ENCODE measurements around the gene FOXD4L1. TPM values are rescaled to one million over a fixed set of nuclear protein-coding genes. Genes with fewer than 3 reads are reported as not detected.
"Not testable (repeated sequence)": the region's sequence is repeated elsewhere in the genome, so short reads cannot be mapped to it uniquely, and the experiment has no call there.

Gene FOXD4L1
- total and polyA plus RNA-seq, 9 of the 15 experiments (the other 6 are each of a cell fraction or from before 2014, with no cell fraction given): 0.06 to 0.47 (median 0.22) TPM; not detected in 2

- Histone ChIP-seq H3K4me3 (peak overlapping the region; percentile 50), H3K4me1 (replicated peaks in 1 of 2; ENCODE audit: control insufficient read depth in 2 of 2, insufficient read depth in 2 of 2, low read length in 2 of 2) (peaks cover 0 to 11% of the 10 kb centered on the region in 2 experiments; a peak in 2 of 5 replicates), H3K9ac (ENCODE audit: insufficient read depth in 1 of 2, low read depth in 2 of 2, low read length in 2 of 2) (peak overlapping the region; percentile 66 to 94), H2AFZ (ENCODE audit: low read depth, low read length) (peak overlapping the region; percentile 86), H3K27ac (ENCODE audit: extremely low read depth, low read depth, low read length) (peak overlapping the region; percentile 68), H3K4me2 (ENCODE audit: insufficient read depth, low read length) (peak overlapping the region; percentile 74)
- in situ Hi-C loops (cut with MboI); intact Hi-C loops (cut with micrococcal nuclease); H3K27me3 ChIP-seq (ENCODE audit: control insufficient read depth in 2 of 2, insufficient read depth in 2 of 2, low read length in 2 of 2); H3K79me2 ChIP-seq (ENCODE audit: control insufficient read depth, insufficient read depth, low read length); H3K9me1 ChIP-seq (ENCODE audit: control insufficient read depth, insufficient read depth, low read length); H3K9me3 ChIP-seq (replicated peaks; ENCODE audit: control insufficient read depth, insufficient read depth, low read depth, low read length); H3K36me3 ChIP-seq (ENCODE audit: control insufficient read depth, insufficient read depth, low read length); POLR2A ChIA-PET; CTCF ChIA-PET (ENCODE audit: low intra/inter-chr PET ratio); H4K20me1 ChIP-seq (replicated peaks; ENCODE audit: control insufficient read depth, insufficient read depth, low read length): not testable (repeated sequence)
- DNase-seq (ENCODE audit: extremely low read depth in 1 of 4, low spot score in 3 of 4) (peak in 3 of 4 experiments; percentile 23 to 48 (median 23)), ATAC-seq (peak; percentile 86), FAIRE-seq (peak; percentile 66)
- TSS peak; percentile 54 for BruUV-seq (replicated peaks)
- WGBS (ENCODE audit: insufficient coverage, low coverage, missing lambda C conversion rate): 5% methylated on average over 34 of the region's 71 CpGs
- TF ChIP-seq E2F3 (CRISPR knock-in tag; IDR thresholded peaks at IDR 0.05): peak; percentile 48; the same call in 1 of the 2 replicates
- TF ChIP-seq MNT (conservative IDR thresholded peaks at IDR 0.05): 0 out of 4 replicates have a peak, but pooled peaks of 1 of the 2 experiments have one; percentile 26
- TF ChIP-seq CREB3 (tag; conservative IDR thresholded peaks at IDR 0.05; ENCODE audit: low read depth): 0 out of 2 replicates have a peak, but pooled peaks have one; percentile 23
- TF ChIP-seq TAF1 (IDR thresholded peaks at IDR 0.05; ENCODE audit: control insufficient read depth, extremely low read depth, insufficient read depth, low read length, severe bottlenecking): peak; percentile 33
- TF ChIP-seq EGR1 (conservative IDR thresholded peaks at IDR 0.05): peak; percentile 48
- peak; percentile 40; the same call in 1 of the 2 replicates for TF ChIP-seq KAT7 (CRISPR knock-in tag; IDR thresholded peaks at IDR 0.05; ENCODE audit: borderline replicate concordance)
These were observed 42.9 kb downstream of the FOXD4L1 start for GRCh38 chr2:113541204-113541975.

All from K562 (cell line).